ENCODE results near the gene C11orf91. TPM values are rescaled to one million over a fixed set of nuclear protein-coding genes. Genes with fewer than 3 reads are reported as not detected.
A peak's percentile ranks its signal among the peaks of the same experiment; 100 is the strongest.

Gene C11orf91
- total and polyA plus RNA-seq, 2 donors (not counting 3 experiments of a cell fraction or from before 2014, with no cell fraction given) = 0.94 to 2.1 TPM

DNA sequence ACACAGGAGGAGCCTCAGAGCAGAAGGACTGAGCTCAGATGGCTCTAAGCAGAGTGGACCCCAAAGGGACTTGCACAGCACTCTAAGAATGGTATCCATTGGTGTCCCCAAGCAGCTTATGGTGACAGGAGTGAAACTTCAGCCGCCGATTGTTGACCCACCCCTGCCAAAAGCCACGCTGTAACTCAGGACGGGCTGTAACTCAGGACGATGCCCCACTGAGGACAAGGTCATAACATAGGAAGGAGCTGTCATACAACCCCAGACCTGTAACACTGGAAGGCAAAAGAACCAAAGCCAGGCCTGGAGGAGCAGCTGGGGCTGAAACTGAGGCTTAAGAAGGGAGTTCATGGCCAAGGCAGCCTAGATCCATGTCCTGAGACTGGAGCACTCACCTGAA, 21.4 kb upstream of the C11orf91 start:
- Histone ChIP-seq H3K4me2 (ENCODE audit: insufficient read depth, low read length) (peak overlapping the region; percentile 18), H3K9ac (replicated peaks; ENCODE audit: extremely low read depth, insufficient read depth, low read length) (peak overlapping the region; percentile 81), H3K79me2 (ENCODE audit: control insufficient read depth, insufficient read depth, low read length) (peaks cover 98% of the 10 kb centered on the region), H3K9me1 (replicated peaks; ENCODE audit: control insufficient read depth, extremely low read depth, insufficient read depth, low read length) (no peaks in the 10 kb centered on the region), H3K9me3 (replicated peaks; ENCODE audit: control insufficient read depth, insufficient read depth, low read length) (no peaks in the 10 kb centered on the region), H3K4me3 (replicated peaks in 1 of 3; ENCODE audit: insufficient read depth in 1 of 3, low read depth in 1 of 3, low read length in 3 of 3) (no peak overlapping the region), H4K20me1 (replicated peaks; ENCODE audit: control insufficient read depth, extremely low read depth, insufficient read depth, low read length) (no peaks in the 10 kb centered on the region), H3K27me3 (ENCODE audit: control insufficient read depth in 2 of 2, insufficient read depth in 2 of 2, low read length in 2 of 2) (no peaks in the 10 kb centered on the region), H3K4me1 (ENCODE audit: control insufficient read depth, extremely low read depth, insufficient read depth, low read length) (peaks cover 62% of the 10 kb centered on the region), H2AFZ (ENCODE audit: low read depth, low read length) (no peak overlapping the region), H3K36me3 (ENCODE audit: control insufficient read depth in 2 of 2, extremely low read depth in 1 of 2, insufficient read depth in 2 of 2, low read length in 2 of 2) (peaks cover 22 to 33% of the 10 kb centered on the region in 2 experiments), H3K27ac (ENCODE audit: insufficient read depth, low read depth, low read length) (peak overlapping the region; percentile 99)
- intact Hi-C loops (cut with micrococcal nuclease) (no loop called here), dilution Hi-C loops (cut with MboI; ENCODE audit: extremely low pct_ligation_motif_present, low sequenced_read_pairs) (no loop called here)
- ChIA-PET POLR2A (interaction anchor here (0.6 to 0.9 kb wide), 2 partner anchors 15 to 21 kb away, joined by 3 read pairs; partner anchors contain the start of gene C11orf91), CTCF (interaction anchor here (0.6 to 6.3 kb wide), 4 partner anchors 9 to 20 kb away, joined by 3 to 52 read pairs (median 5); partner anchors contain the start of gene CD59)
- TF ChIP-seq FOS (IDR thresholded peaks at IDR 0.05; ENCODE audit: borderline replicate concordance, insufficient read depth, low read length) (no peak), EZH2 (IDR thresholded peaks at IDR 0.05; ENCODE audit: borderline replicate concordance, low read depth, low read length, severe bottlenecking) (no peak), POLR2AphosphoS5 (IDR thresholded peaks at IDR 0.05; ENCODE audit: insufficient read depth, low read depth, low read length) (no peak), POLR2A (IDR thresholded peaks at IDR 0.05; ENCODE audit: low read depth, low read length) (no peak), GATA2 (IDR thresholded peaks at IDR 0.05; ENCODE audit: insufficient read depth, insufficient read length, low read depth, low read length) (no peak), JUN (IDR thresholded peaks at IDR 0.05; ENCODE audit: borderline replicate concordance, insufficient read depth, insufficient read length, low read depth) (no peak), MYC (IDR thresholded peaks at IDR 0.05; ENCODE audit: low read depth, low read length) (no peak)
- TF ChIP-seq, protein P1, sequence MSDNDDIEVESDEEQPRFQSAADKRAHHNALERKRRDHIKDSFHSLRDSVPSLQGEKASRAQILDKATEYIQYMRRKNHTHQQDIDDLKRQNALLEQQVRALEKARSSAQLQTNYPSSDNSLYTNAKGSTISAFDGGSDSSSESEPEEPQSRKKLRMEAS (IDR thresholded peaks at IDR 0.05; ENCODE audit: insufficient read depth, insufficient read length) = no peak
- TF ChIP-seq, protein P2, sequence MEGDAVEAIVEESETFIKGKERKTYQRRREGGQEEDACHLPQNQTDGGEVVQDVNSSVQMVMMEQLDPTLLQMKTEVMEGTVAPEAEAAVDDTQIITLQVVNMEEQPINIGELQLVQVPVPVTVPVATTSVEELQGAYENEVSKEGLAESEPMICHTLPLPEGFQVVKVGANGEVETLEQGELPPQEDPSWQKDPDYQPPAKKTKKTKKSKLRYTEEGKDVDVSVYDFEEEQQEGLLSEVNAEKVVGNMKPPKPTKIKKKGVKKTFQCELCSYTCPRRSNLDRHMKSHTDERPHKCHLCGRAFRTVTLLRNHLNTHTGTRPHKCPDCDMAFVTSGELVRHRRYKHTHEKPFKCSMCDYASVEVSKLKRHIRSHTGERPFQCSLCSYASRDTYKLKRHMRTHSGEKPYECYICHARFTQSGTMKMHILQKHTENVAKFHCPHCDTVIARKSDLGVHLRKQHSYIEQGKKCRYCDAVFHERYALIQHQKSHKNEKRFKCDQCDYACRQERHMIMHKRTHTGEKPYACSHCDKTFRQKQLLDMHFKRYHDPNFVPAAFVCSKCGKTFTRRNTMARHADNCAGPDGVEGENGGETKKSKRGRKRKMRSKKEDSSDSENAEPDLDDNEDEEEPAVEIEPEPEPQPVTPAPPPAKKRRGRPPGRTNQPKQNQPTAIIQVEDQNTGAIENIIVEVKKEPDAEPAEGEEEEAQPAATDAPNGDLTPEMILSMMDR (IDR thresholded peaks at IDR 0.05; ENCODE audit: extremely low read depth in 1 of 2, insufficient read depth in 1 of 2, low read depth in 1 of 2, low read length in 2 of 2) = no peak
- DNase-seq (ENCODE audit: low read depth, low spot score) (no peak), FAIRE-seq (no peak)
- TSS peak; percentile 44 for BruUV-seq (replicated peaks)

All from endothelial cell of umbilical vein (primary cell).